Measurements from ENCODE around the gene MGLL. TPM values are rescaled to one million over a fixed set of nuclear protein-coding genes. Genes with fewer than 3 reads are reported as not detected.

Gene MGLL
- total RNA-seq, 5 donors from 2014 or later (not counting 1 experiment from before 2014, with no cell fraction given): 0.78 to 3.7 (median 1.8) TPM

- no peak overlapping the region for H3K27ac ChIP-seq (ENCODE audit: low read length)
- H3K36me3 Mint-ChIP-seq: no peaks in the 10 kb centered on the region
- no peaks in the 10 kb centered on the region for H3K9me3 ChIP-seq
- no peak overlapping the region for H3K27ac Mint-ChIP-seq
- no peak overlapping the region for H3K4me3 ChIP-seq (ENCODE audit: control insufficient read depth in 1 of 2, extremely low read depth in 1 of 2, low read length in 1 of 2)
- H3K4me1 ChIP-seq (ENCODE audit: control insufficient read depth in 1 of 2, extremely low read depth in 1 of 2, insufficient read depth in 2 of 2, low read length in 2 of 2): no peaks in the 10 kb centered on the region
- H3K4me3 Mint-ChIP-seq: no peak overlapping the region
- ChIA-PET CTCF (no interaction called here), POLR2A (no interaction called here)
- H3K36me3 ChIP-seq (ENCODE audit: control insufficient read depth in 2 of 2, extremely low read depth in 1 of 2, insufficient read depth in 1 of 2, low read length in 1 of 2): no peaks in the 10 kb centered on the region
- H3K9me3 Mint-ChIP-seq: no peaks in the 10 kb centered on the region
- DNase-seq (no peak), ATAC-seq (replicated peaks in 1 of 4) (no peak)
- peaks cover 0 to 24% of the 10 kb centered on the region in 2 experiments for H3K27me3 ChIP-seq (replicated peaks in 1 of 2; ENCODE audit: control insufficient read depth in 2 of 2, extremely low read depth in 1 of 2, insufficient read depth in 2 of 2, low read length in 1 of 2)
- WGBS (ENCODE audit: insufficient coverage): 75% methylated on average over 6 of the region's 8 CpGs
- no peaks in the 10 kb centered on the region for H3K4me1 Mint-ChIP-seq
- peaks cover 4 to 8% of the 10 kb centered on the region in 2 donors for H3K27me3 Mint-ChIP-seq
Observed at GRCh38 chr3:127744875-127745274, 77.4 kb downstream of the MGLL start.

DNA sequence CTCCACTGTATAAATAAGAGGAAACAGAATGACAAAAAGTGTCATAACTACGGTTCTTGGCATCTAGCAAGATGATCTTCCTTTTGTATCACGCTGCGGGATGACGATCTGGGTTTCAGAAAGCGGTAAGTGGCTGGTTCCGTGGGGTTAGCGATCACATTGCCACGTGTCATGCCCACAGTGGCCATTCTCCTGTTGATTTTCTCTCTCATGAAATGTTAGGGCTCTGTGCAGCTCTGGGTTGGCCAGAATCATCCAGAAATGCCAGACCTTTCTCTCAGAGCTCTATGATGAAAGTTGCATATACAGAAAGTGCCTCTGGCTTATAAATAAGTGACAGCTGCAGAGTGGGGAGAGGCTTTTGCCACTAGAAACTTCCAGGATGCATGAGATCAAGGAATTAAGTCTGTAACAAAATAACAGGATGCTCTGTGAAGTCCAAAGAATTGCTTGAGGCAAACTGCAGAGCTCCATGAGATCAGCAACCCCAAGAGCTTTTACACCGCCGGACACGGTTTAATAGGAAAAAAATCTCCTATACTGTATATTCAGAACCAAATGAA is 78.0 kb downstream of the MGLL start:
- H3K4me3 ChIP-seq (ENCODE audit: control insufficient read depth in 1 of 2, extremely low read depth in 1 of 2, low read length in 1 of 2): no peak overlapping the region
- H3K27me3 ChIP-seq (replicated peaks in 1 of 2; ENCODE audit: control insufficient read depth in 2 of 2, extremely low read depth in 1 of 2, insufficient read depth in 2 of 2, low read length in 1 of 2): peaks cover 0 to 25% of the 10 kb centered on the region in 2 experiments
- CTCF ChIA-PET: no interaction called here

GRCh38 chr3:127743351-127744252 is 78.7 kb downstream of the MGLL start:
- no peak overlapping the region for H3K27ac Mint-ChIP-seq
- POLR2A ChIA-PET: no interaction called here

More for the DNA sequence above, 78.0 kb downstream of the MGLL start:
- H3K27ac ChIP-seq (ENCODE audit: low read length): no peak overlapping the region
- peaks cover 3 to 4% of the 10 kb centered on the region in 2 donors for H3K27me3 Mint-ChIP-seq
- POLR2A ChIA-PET: no interaction called here
- H3K4me3 Mint-ChIP-seq: no peak overlapping the region
- H3K4me1 ChIP-seq (ENCODE audit: control insufficient read depth in 1 of 2, extremely low read depth in 1 of 2, insufficient read depth in 2 of 2, low read length in 2 of 2): no peaks in the 10 kb centered on the region
- no peak for ATAC-seq (replicated peaks in 1 of 4)
- no peaks in the 10 kb centered on the region for H3K9me3 Mint-ChIP-seq
- no peak overlapping the region for H3K27ac Mint-ChIP-seq
- no peaks in the 10 kb centered on the region for H3K4me1 Mint-ChIP-seq
- no peak for DNase-seq
- H3K9me3 ChIP-seq: no peaks in the 10 kb centered on the region
- no peaks in the 10 kb centered on the region for H3K36me3 ChIP-seq (ENCODE audit: control insufficient read depth in 2 of 2, extremely low read depth in 1 of 2, insufficient read depth in 1 of 2, low read length in 1 of 2)
- no peaks in the 10 kb centered on the region for H3K36me3 Mint-ChIP-seq
- 71% methylated on average over 5 of the region's 11 CpGs for WGBS (ENCODE audit: insufficient coverage)

DNA sequence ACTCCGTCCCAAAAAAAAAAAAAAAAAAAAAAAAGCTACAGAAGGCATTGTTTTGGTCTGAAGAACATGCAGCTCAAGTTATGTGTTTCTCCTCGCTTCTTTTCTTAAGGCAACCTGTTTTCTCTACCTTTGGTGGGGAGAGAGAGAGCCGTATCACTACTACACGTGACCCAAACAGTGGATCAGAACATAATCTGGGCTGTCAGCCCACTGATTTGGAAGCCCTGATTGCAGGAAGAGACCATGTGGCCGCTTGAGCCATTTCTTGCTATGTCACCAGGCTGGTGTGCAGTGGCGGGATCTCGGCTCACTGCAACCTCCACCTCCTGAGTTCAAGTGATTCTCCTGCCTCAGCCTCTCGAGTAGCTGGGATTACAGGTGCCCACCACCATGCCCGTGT is 79.7 kb downstream of the MGLL start:
- Mint-ChIP-seq H3K4me3 (no peak overlapping the region), H3K36me3 (no peaks in the 10 kb centered on the region), H3K27me3 (peaks cover 3 to 4% of the 10 kb centered on the region in 2 donors), H3K9me3 (no peaks in the 10 kb centered on the region), H3K27ac (no peak overlapping the region), H3K4me1 (peaks cover 0 to 3% (median 2%) of the 10 kb centered on the region in 3 donors)
- ChIA-PET POLR2A (no interaction called here), CTCF (no interaction called here)
- Histone ChIP-seq H3K36me3 (ENCODE audit: control insufficient read depth in 2 of 2, extremely low read depth in 1 of 2, insufficient read depth in 1 of 2, low read length in 1 of 2) (no peaks in the 10 kb centered on the region), H3K4me1 (ENCODE audit: control insufficient read depth in 1 of 2, extremely low read depth in 1 of 2, insufficient read depth in 2 of 2, low read length in 2 of 2) (no peaks in the 10 kb centered on the region), H3K9me3 (no peaks in the 10 kb centered on the region), H3K27ac (ENCODE audit: low read length) (no peak overlapping the region), H3K4me3 (ENCODE audit: control insufficient read depth in 1 of 2, extremely low read depth in 1 of 2, low read length in 1 of 2) (no peak overlapping the region), H3K27me3 (replicated peaks in 1 of 2; ENCODE audit: control insufficient read depth in 2 of 2, extremely low read depth in 1 of 2, insufficient read depth in 2 of 2, low read length in 1 of 2) (peaks cover 0 to 25% of the 10 kb centered on the region in 2 experiments)
- 85% methylated on average over 3 of the region's 9 CpGs for WGBS (ENCODE audit: insufficient coverage)
- ATAC-seq (replicated peaks in 1 of 4) (no peak), DNase-seq (no peak)

More at GRCh38 chr3:127743351-127744252, 78.7 kb downstream of the MGLL start:
- no peak overlapping the region for H3K4me3 Mint-ChIP-seq
- CTCF ChIA-PET: no interaction called here
- peaks cover 0 to 25% of the 10 kb centered on the region in 2 experiments for H3K27me3 ChIP-seq (replicated peaks in 1 of 2; ENCODE audit: control insufficient read depth in 2 of 2, extremely low read depth in 1 of 2, insufficient read depth in 2 of 2, low read length in 1 of 2)
- H3K4me1 Mint-ChIP-seq: no peaks in the 10 kb centered on the region
- H3K9me3 Mint-ChIP-seq: no peaks in the 10 kb centered on the region
- no peaks in the 10 kb centered on the region for H3K4me1 ChIP-seq (ENCODE audit: control insufficient read depth in 1 of 2, extremely low read depth in 1 of 2, insufficient read depth in 2 of 2, low read length in 2 of 2)
- no peaks in the 10 kb centered on the region for H3K9me3 ChIP-seq
- H3K36me3 Mint-ChIP-seq: no peaks in the 10 kb centered on the region
- DNase-seq: no peak
- H3K36me3 ChIP-seq (ENCODE audit: control insufficient read depth in 2 of 2, extremely low read depth in 1 of 2, insufficient read depth in 1 of 2, low read length in 1 of 2): no peaks in the 10 kb centered on the region
- no peak overlapping the region for H3K4me3 ChIP-seq (ENCODE audit: control insufficient read depth in 1 of 2, extremely low read depth in 1 of 2, low read length in 1 of 2)
- no peak for ATAC-seq (replicated peaks in 1 of 4)
- 89% methylated on average over 8 of the region's 15 CpGs for WGBS (ENCODE audit: insufficient coverage)
- peaks cover 3 to 4% of the 10 kb centered on the region in 2 donors for H3K27me3 Mint-ChIP-seq
- no peak overlapping the region for H3K27ac ChIP-seq (ENCODE audit: low read length)

- peaks cover 3 to 4% of the 10 kb centered on the region in 2 donors for H3K27me3 Mint-ChIP-seq
- POLR2A ChIA-PET: no interaction called here
Observed at GRCh38 chr3:127741690-127742089, 80.6 kb downstream of the MGLL start.

GRCh38 chr3:127741246-127741645 is 81.1 kb downstream of the MGLL start:
- POLR2A ChIA-PET: no interaction called here
- Histone ChIP-seq H3K4me1 (ENCODE audit: control insufficient read depth in 1 of 2, extremely low read depth in 1 of 2, insufficient read depth in 2 of 2, low read length in 2 of 2) (no peaks in the 10 kb centered on the region), H3K4me3 (ENCODE audit: control insufficient read depth in 1 of 2, extremely low read depth in 1 of 2, low read length in 1 of 2) (no peak overlapping the region), H3K27me3 (replicated peaks in 1 of 2; ENCODE audit: control insufficient read depth in 2 of 2, extremely low read depth in 1 of 2, insufficient read depth in 2 of 2, low read length in 1 of 2) (peaks cover 0 to 21% of the 10 kb centered on the region in 2 experiments), H3K27ac (ENCODE audit: low read length) (no peak overlapping the region), H3K9me3 (no peaks in the 10 kb centered on the region), H3K36me3 (ENCODE audit: control insufficient read depth in 2 of 2, extremely low read depth in 1 of 2, insufficient read depth in 1 of 2, low read length in 1 of 2) (no peaks in the 10 kb centered on the region)
- Mint-ChIP-seq H3K36me3 (no peaks in the 10 kb centered on the region), H3K9me3 (no peaks in the 10 kb centered on the region), H3K4me3 (no peak overlapping the region), H3K27ac (no peak overlapping the region), H3K27me3 (peaks cover 3 to 4% of the 10 kb centered on the region in 2 donors), H3K4me1 (peaks cover 0 to 3% (median 2%) of the 10 kb centered on the region in 3 donors)
- no peak for DNase-seq
- no peak for ATAC-seq (replicated peaks in 1 of 4)
- CTCF ChIA-PET: no interaction called here
- 88% methylated on average over 6 of the region's 8 CpGs for WGBS (ENCODE audit: insufficient coverage)

More at GRCh38 chr3:127741690-127742089, 80.6 kb downstream of the MGLL start:
- H3K4me3 Mint-ChIP-seq: no peak overlapping the region
- Histone ChIP-seq H3K9me3 (no peaks in the 10 kb centered on the region), H3K27ac (ENCODE audit: low read length) (no peak overlapping the region), H3K36me3 (ENCODE audit: control insufficient read depth in 2 of 2, extremely low read depth in 1 of 2, insufficient read depth in 1 of 2, low read length in 1 of 2) (no peaks in the 10 kb centered on the region), H3K4me1 (ENCODE audit: control insufficient read depth in 1 of 2, extremely low read depth in 1 of 2, insufficient read depth in 2 of 2, low read length in 2 of 2) (no peaks in the 10 kb centered on the region), H3K4me3 (ENCODE audit: control insufficient read depth in 1 of 2, extremely low read depth in 1 of 2, low read length in 1 of 2) (no peak overlapping the region), H3K27me3 (replicated peaks in 1 of 2; ENCODE audit: control insufficient read depth in 2 of 2, extremely low read depth in 1 of 2, insufficient read depth in 2 of 2, low read length in 1 of 2) (peaks cover 0 to 25% of the 10 kb centered on the region in 2 experiments)
- DNase-seq: no peak
- no peak overlapping the region for H3K27ac Mint-ChIP-seq
- no CpG with 5 or more reads among the region's 1 CpG for WGBS (ENCODE audit: insufficient coverage)
- CTCF ChIA-PET: no interaction called here
- H3K36me3 Mint-ChIP-seq: no peaks in the 10 kb centered on the region
- H3K9me3 Mint-ChIP-seq: no peaks in the 10 kb centered on the region
- peaks cover 0 to 3% (median 2%) of the 10 kb centered on the region in 3 donors for H3K4me1 Mint-ChIP-seq
- ATAC-seq (replicated peaks in 1 of 4): no peak
